Left ventricle myocardium inferior (tissue), 1 donor: ENCODE measurements around the gene IDH3A. TPM values are rescaled to one million over a fixed set of nuclear protein-coding genes. Genes with fewer than 3 reads are reported as not detected.

ENCODE experiments used
- DNase-seq: peaks from one replicate; pipeline ENCODE4 v3.0.0-alpha.2; 2020
- H3K27ac ChIP-seq: fragments of 200-600 bp; replicated peaks from 2 replicates; pipeline ENCODE4 v1.8.0; 2021
- H3K27me3 ChIP-seq: fragments of 200-600 bp; 2 replicates; pipeline ENCODE4 v1.8.0; 2021; ENCODE audit warnings: low read depth
- H3K36me3 ChIP-seq: fragments of 200-600 bp; 2 replicates; pipeline ENCODE4 v1.8.0; 2021
- H3K4me1 ChIP-seq: fragments of 200-600 bp; 2 replicates; pipeline ENCODE4 v1.8.0; 2021
- H3K4me3 ChIP-seq: fragments of 200-600 bp; 2 replicates; pipeline ENCODE4 v1.8.0; 2021; ENCODE audit warnings: mild to moderate bottlenecking, moderate library complexity
- H3K9me3 ChIP-seq: fragments of 200-600 bp; replicated peaks from 2 replicates; pipeline ENCODE4 v1.8.0; 2021
- CTCF ChIP-seq: fragments of 200-600 bp; IDR thresholded peaks from 2 replicates; pipeline ENCODE4 v1.8.0; 2021; ENCODE audit warnings: antibody characterized with exemption, mild to moderate bottlenecking, borderline replicate concordance
- intact Hi-C: fragments of 100-400 bp; cut with micrococcal nuclease; formaldehyde crosslinking; loops from one replicate; pipeline ENCODE4 v1.11.0; 2022
- total RNA-seq: library from RNA; stranded (reverse); fragmentation: NEBNext Ultra II Directional; extraction: Animal tissue kit (Norgen Biotek cat#: 25700); gene quantifications from one replicate; pipeline ENCODE4 v1.2.1, GENCODE V29; 2021
- donor health status: DM: no; HTN: yes; CAD: no; lungs with severe emphysema.

The IDH3A gene
- total RNA-seq, 1 donor from 2014 or later: 465 TPM

GRCh38 chr15:78168608-78169007 lies 19.4 kb downstream of the IDH3A start:
- Histone ChIP-seq H3K36me3 (peaks cover 90% of the 10 kb centered on the region), H3K4me1 (peaks cover 23% of the 10 kb centered on the region), H3K27ac (no peak overlapping the region), H3K4me3 (no peak overlapping the region), H3K9me3 (peaks cover 3% of the 10 kb centered on the region), H3K27me3 (no peaks in the 10 kb centered on the region)
- TF ChIP-seq CTCF: no peak
- DNase-seq: no peak
- intact Hi-C loops: no loop called here

GRCh38 chr15:78170848-78171773 lies 21.9 kb downstream of the IDH3A start:
- Histone ChIP-seq H3K27ac (peak overlapping the region; percentile 47), H3K36me3 (peaks cover 67% of the 10 kb centered on the region), H3K4me1 (peaks cover 23% of the 10 kb centered on the region), H3K4me3 (no peak overlapping the region), H3K27me3 (no peaks in the 10 kb centered on the region), H3K9me3 (peaks cover 3% of the 10 kb centered on the region)
- no peak for TF ChIP-seq CTCF
- intact Hi-C loops: loop anchor here (10.0 kb wide), 1 partner anchor 74 kb away; no protein-coding TSS in a partner anchor
- no peak for DNase-seq

GRCh38 chr15:78171864-78172472 lies 22.8 kb downstream of the IDH3A start:
- no peak for DNase-seq
- no peak overlapping the region for H3K4me3 ChIP-seq
- intact Hi-C loops: loop anchor here (10.0 kb wide), 1 partner anchor 73 kb away; no protein-coding TSS in a partner anchor
- H3K9me3 ChIP-seq: peaks cover 3% of the 10 kb centered on the region
- TF ChIP-seq CTCF: no peak
- H3K4me1 ChIP-seq: peaks cover 23% of the 10 kb centered on the region
- H3K27ac ChIP-seq: peak overlapping the region; percentile 47
- peaks cover 59% of the 10 kb centered on the region for H3K36me3 ChIP-seq
- no peaks in the 10 kb centered on the region for H3K27me3 ChIP-seq

GRCh38 chr15:78174401-78174800 lies 25.2 kb downstream of the IDH3A start:
- Histone ChIP-seq H3K36me3 (peaks cover 35% of the 10 kb centered on the region), H3K4me3 (no peak overlapping the region), H3K27me3 (no peaks in the 10 kb centered on the region), H3K27ac (no peak overlapping the region), H3K9me3 (peaks cover 3% of the 10 kb centered on the region), H3K4me1 (peaks cover 22% of the 10 kb centered on the region)
- no peak for DNase-seq
- TF ChIP-seq CTCF: no peak
- intact Hi-C loops: loop anchor here (10.0 kb wide), 1 partner anchor 70 kb away; no protein-coding TSS in a partner anchor

GRCh38 chr15:78175330-78175729 lies 26.2 kb downstream of the IDH3A start:
- Histone ChIP-seq H3K36me3 (peaks cover 25% of the 10 kb centered on the region), H3K9me3 (peaks cover 3% of the 10 kb centered on the region), H3K4me3 (no peak overlapping the region), H3K27ac (no peak overlapping the region), H3K27me3 (no peaks in the 10 kb centered on the region), H3K4me1 (peaks cover 13% of the 10 kb centered on the region)
- intact Hi-C loops: loop anchor here (10.0 kb wide), 1 partner anchor 69 kb away; no protein-coding TSS in a partner anchor
- TF ChIP-seq CTCF: no peak
- DNase-seq: no peak
